ENCODE results near the gene DENND1B.

The DENND1B gene

DNA sequence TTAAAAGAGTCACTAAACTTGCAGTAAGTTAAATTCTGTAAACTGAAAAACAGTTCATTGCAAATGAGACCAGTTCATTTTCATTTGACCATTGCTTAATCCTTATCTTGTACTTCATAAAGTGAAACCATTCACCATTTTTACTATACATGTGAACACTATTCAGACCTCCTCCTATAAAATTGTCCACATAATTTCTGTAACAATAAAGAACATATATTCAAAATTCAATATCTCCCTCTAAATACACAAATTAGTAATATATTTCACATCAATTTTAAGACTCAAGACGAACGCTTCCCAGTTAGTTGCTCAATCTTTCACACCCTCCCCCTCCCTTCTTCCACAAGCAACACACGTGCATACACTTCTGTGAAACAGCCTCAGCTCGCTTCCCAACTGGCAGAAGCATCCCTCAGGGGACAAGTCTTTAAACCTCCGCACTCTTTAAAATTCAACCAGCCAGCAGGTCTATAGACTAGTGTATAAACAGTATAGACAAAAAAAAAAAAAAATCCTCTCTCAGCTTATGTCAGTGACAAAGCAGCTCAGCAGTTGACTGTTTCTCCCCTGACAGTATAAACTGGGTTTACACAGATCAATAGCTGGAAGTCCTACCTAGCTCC, 99.6 kb downstream of the DENND1B start:
- Histone ChIP-seq H3K4me1 (ENCODE audit: low read depth, poor library complexity, severe bottlenecking) (no peaks in the 10 kb centered on the region), H3K27ac (no peak overlapping the region), H3K4me2 (no peak overlapping the region), H3K36me3 (ENCODE audit: insufficient read depth) (no peaks in the 10 kb centered on the region), H3K4me3 (IDR thresholded peaks at IDR 0.05; ENCODE audit: insufficient read depth, low read depth, low read length) (no peak overlapping the region), H4K20me1 (ENCODE audit: insufficient read depth) (no peaks in the 10 kb centered on the region), H3K27me3 (ENCODE audit: insufficient read depth, low read depth) (no peaks in the 10 kb centered on the region), H3K79me2 (ENCODE audit: insufficient read depth, low read depth) (no peaks in the 10 kb centered on the region), H3K9ac (no peak overlapping the region), H2AFZ (ENCODE audit: low read depth) (no peak overlapping the region)
- TF ChIP-seq, protein P1, sequence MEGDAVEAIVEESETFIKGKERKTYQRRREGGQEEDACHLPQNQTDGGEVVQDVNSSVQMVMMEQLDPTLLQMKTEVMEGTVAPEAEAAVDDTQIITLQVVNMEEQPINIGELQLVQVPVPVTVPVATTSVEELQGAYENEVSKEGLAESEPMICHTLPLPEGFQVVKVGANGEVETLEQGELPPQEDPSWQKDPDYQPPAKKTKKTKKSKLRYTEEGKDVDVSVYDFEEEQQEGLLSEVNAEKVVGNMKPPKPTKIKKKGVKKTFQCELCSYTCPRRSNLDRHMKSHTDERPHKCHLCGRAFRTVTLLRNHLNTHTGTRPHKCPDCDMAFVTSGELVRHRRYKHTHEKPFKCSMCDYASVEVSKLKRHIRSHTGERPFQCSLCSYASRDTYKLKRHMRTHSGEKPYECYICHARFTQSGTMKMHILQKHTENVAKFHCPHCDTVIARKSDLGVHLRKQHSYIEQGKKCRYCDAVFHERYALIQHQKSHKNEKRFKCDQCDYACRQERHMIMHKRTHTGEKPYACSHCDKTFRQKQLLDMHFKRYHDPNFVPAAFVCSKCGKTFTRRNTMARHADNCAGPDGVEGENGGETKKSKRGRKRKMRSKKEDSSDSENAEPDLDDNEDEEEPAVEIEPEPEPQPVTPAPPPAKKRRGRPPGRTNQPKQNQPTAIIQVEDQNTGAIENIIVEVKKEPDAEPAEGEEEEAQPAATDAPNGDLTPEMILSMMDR (conservative IDR thresholded peaks at IDR 0.05; ENCODE audit: low read depth, low read length), result no peak

DNA sequence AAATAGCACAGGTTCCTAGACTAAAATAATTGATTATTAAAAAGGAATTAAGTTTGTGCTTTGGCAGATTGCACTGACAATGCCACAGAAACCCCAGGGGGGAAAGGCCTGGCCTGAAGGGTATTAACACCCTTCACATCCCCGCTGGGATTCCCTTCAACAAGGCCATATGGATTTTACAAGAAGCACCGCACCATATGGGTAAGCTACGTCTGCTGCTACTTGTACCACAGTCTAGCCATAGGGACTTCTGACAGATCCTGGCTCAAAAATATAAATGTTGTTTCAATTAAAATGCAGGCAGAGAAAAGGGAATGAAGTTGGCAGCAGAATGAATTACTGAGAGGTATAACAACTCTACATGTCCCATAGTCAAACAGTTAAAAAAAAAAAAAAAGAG, 101.0 kb downstream of the DENND1B start:
- no peaks in the 10 kb centered on the region for H3K36me3 ChIP-seq (ENCODE audit: insufficient read depth)
- no peak overlapping the region for H2AFZ ChIP-seq (ENCODE audit: low read depth)
- no peak overlapping the region for H3K27ac ChIP-seq
- no peak overlapping the region for H3K9ac ChIP-seq
- H3K4me1 ChIP-seq (ENCODE audit: low read depth, poor library complexity, severe bottlenecking), result no peaks in the 10 kb centered on the region
- H3K79me2 ChIP-seq (ENCODE audit: insufficient read depth, low read depth), result no peaks in the 10 kb centered on the region
- H3K4me3 ChIP-seq (IDR thresholded peaks at IDR 0.05; ENCODE audit: insufficient read depth, low read depth, low read length), result no peak overlapping the region
- no peaks in the 10 kb centered on the region for H3K27me3 ChIP-seq (ENCODE audit: insufficient read depth, low read depth)
- H3K4me2 ChIP-seq, result no peak overlapping the region
- no peaks in the 10 kb centered on the region for H4K20me1 ChIP-seq (ENCODE audit: insufficient read depth)
- TF ChIP-seq, protein P1 (conservative IDR thresholded peaks at IDR 0.05; ENCODE audit: low read depth, low read length), result no peak

DNA sequence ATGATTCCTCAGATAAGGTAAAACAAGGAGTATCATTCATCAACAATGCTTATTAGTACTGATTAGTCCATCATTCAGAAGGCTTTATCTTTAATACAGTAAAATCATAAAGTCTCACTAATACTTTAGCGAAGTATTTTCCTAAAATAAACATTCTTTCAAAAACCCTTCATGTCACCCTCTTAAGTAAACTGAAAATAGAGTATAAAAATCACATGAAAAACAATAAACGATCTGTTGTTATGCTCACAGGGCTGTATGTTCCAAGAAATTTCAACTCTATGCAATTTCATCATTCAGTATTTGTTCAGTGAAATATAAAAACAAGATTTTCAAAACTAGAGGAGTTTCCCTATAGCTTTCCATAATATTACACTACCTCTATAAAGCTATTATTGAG, 102.0 kb downstream of the DENND1B start:
- H4K20me1 ChIP-seq (ENCODE audit: insufficient read depth), result no peaks in the 10 kb centered on the region
- H3K27ac ChIP-seq, result no peak overlapping the region
- TF ChIP-seq, protein P1 (conservative IDR thresholded peaks at IDR 0.05; ENCODE audit: low read depth, low read length), result no peak
- no peaks in the 10 kb centered on the region for H3K27me3 ChIP-seq (ENCODE audit: insufficient read depth, low read depth)
- H3K9ac ChIP-seq, result no peak overlapping the region
- no peaks in the 10 kb centered on the region for H3K4me1 ChIP-seq (ENCODE audit: low read depth, poor library complexity, severe bottlenecking)
- no peak overlapping the region for H3K4me2 ChIP-seq
- no peak overlapping the region for H2AFZ ChIP-seq (ENCODE audit: low read depth)
- no peak overlapping the region for H3K4me3 ChIP-seq (IDR thresholded peaks at IDR 0.05; ENCODE audit: insufficient read depth, low read depth, low read length)
- no peaks in the 10 kb centered on the region for H3K36me3 ChIP-seq (ENCODE audit: insufficient read depth)
- no peaks in the 10 kb centered on the region for H3K79me2 ChIP-seq (ENCODE audit: insufficient read depth, low read depth)

DNA sequence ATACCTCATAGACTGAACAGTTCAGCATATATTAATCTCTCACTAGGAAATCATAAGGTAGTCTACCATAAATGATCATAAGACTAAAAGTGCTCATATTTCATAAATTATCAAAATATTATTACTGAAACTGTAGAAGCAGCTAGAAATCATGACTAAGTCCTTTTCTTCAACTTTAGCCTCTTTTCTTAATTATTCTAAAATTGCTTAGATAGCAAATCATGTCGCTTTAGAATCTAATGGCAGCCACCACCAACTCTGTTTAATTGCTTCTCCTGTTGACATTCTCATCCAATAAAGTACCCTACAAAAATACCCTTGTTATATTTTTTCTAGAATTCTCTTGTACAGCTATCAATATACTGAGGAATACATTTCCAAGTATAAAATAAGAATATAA, 102.9 kb downstream of the DENND1B start:
- Histone ChIP-seq H2AFZ (ENCODE audit: low read depth) (no peak overlapping the region), H3K27ac (no peak overlapping the region), H4K20me1 (ENCODE audit: insufficient read depth) (no peaks in the 10 kb centered on the region), H3K4me2 (no peak overlapping the region), H3K4me1 (ENCODE audit: low read depth, poor library complexity, severe bottlenecking) (no peaks in the 10 kb centered on the region), H3K79me2 (ENCODE audit: insufficient read depth, low read depth) (no peaks in the 10 kb centered on the region), H3K36me3 (ENCODE audit: insufficient read depth) (no peaks in the 10 kb centered on the region), H3K27me3 (ENCODE audit: insufficient read depth, low read depth) (no peaks in the 10 kb centered on the region), H3K4me3 (IDR thresholded peaks at IDR 0.05; ENCODE audit: insufficient read depth, low read depth, low read length) (no peak overlapping the region), H3K9ac (no peak overlapping the region)
- TF ChIP-seq, protein P1 (conservative IDR thresholded peaks at IDR 0.05; ENCODE audit: low read depth, low read length), result no peak
